ENCODE measurements around the gene PPP2R3C. TPM values are rescaled to one million over a fixed set of nuclear protein-coding genes. Genes with fewer than 3 reads are reported as not detected.

Gene PPP2R3C
- total RNA-seq, 4 donors from 2014 or later: 15.1 to 31.0 (median 24.9) TPM

DNA sequence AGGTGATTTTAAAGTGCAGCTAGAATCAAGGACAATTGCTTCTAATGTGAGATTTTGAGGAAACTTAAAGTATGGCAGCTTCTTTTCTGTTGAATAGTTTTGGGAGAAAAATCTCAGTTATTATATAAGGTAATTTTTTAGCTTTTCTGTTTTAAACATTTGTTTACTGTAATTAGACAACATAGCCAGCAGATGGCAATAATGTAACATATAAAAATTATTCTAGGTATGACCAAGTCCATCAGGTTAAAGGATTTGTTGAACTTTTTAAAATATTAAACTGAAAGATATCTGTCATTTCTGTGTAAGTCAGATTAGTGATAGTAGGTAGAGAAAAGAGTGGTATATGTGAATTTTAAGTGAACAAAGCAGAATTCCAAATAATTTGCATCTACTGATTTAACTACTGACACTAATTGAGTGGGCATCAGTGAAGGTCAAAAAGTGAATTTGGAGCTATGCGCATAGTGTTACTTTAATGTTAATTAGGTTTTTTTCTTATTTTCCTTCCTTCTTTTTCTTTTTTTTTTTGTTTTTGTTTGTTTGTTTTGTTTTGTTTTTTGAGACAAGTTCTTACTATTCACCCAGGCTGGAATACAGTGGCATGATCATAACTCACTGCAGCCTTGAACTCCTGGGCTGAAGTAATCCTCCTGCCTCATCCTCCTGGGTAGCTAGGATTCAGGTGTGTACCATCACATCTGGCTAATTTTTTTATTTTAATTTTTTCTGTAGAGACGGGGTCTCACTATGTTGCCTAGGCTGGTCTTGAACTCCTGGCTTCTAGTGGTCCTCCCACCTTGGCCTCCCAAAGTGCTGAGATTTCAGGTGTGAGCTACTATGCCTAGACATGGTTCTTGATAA is 19.2 kb upstream of the PPP2R3C start:
- intact Hi-C loops (cut with DNase I): loop anchor here (2.0 kb wide), 1 partner anchor 274 kb away; no protein-coding TSS in a partner anchor
- no peaks in the 10 kb centered on the region for H3K27me3 ChIP-seq
- H3K27ac ChIP-seq: no peak overlapping the region
- WGBS, 2 donors: 98 to 100% methylated on average over 2 of the region's 2 CpGs
- TF ChIP-seq, protein P1, sequence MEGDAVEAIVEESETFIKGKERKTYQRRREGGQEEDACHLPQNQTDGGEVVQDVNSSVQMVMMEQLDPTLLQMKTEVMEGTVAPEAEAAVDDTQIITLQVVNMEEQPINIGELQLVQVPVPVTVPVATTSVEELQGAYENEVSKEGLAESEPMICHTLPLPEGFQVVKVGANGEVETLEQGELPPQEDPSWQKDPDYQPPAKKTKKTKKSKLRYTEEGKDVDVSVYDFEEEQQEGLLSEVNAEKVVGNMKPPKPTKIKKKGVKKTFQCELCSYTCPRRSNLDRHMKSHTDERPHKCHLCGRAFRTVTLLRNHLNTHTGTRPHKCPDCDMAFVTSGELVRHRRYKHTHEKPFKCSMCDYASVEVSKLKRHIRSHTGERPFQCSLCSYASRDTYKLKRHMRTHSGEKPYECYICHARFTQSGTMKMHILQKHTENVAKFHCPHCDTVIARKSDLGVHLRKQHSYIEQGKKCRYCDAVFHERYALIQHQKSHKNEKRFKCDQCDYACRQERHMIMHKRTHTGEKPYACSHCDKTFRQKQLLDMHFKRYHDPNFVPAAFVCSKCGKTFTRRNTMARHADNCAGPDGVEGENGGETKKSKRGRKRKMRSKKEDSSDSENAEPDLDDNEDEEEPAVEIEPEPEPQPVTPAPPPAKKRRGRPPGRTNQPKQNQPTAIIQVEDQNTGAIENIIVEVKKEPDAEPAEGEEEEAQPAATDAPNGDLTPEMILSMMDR (IDR thresholded peaks at IDR 0.05): peak in 3 of 6 experiments; percentile 22 to 43 (median 26)
- no peak for TF ChIP-seq POLR2A (IDR thresholded peaks at IDR 0.05)
- no peaks in the 10 kb centered on the region for H3K4me1 ChIP-seq
- no peaks in the 10 kb centered on the region for H3K9me3 ChIP-seq
- H3K36me3 ChIP-seq: no peaks in the 10 kb centered on the region
- no peak overlapping the region for H3K4me3 ChIP-seq (replicated peaks in 1 of 3)
- no peak for DNase-seq

DNA sequence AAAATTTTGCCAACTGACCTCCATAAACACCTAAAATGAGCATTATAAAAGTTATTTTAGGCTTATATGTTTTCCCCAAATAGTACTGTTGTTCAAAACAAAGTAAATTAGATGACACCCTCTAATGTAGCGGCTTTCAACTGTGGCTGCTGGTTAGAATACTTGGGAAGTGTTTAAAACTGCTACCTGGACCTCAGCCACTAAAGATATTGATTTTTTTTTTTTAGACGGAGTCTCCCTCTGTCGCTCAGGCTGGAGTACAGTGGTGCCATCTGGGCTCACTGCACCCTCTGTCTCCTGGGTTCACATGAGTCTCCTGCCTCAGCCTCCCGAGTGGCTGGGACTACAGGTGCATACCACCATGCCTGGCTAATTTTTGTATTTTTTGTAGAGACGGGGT is 16.8 kb upstream of the PPP2R3C start:
- Histone ChIP-seq H3K4me3 (replicated peaks in 1 of 3) (no peak overlapping the region), H3K36me3 (no peaks in the 10 kb centered on the region), H3K27me3 (no peaks in the 10 kb centered on the region), H3K9me3 (no peaks in the 10 kb centered on the region), H3K27ac (no peak overlapping the region), H3K4me1 (no peaks in the 10 kb centered on the region)
- WGBS, 2 donors: 90 to 96% methylated on average over 4 to 5 of the region's 5 CpGs
- no peak for DNase-seq
- TF ChIP-seq, protein P1 (IDR thresholded peaks at IDR 0.05): no peak
- no peak for TF ChIP-seq POLR2A (IDR thresholded peaks at IDR 0.05)
- intact Hi-C loops (cut with DNase I): no loop called here

DNA sequence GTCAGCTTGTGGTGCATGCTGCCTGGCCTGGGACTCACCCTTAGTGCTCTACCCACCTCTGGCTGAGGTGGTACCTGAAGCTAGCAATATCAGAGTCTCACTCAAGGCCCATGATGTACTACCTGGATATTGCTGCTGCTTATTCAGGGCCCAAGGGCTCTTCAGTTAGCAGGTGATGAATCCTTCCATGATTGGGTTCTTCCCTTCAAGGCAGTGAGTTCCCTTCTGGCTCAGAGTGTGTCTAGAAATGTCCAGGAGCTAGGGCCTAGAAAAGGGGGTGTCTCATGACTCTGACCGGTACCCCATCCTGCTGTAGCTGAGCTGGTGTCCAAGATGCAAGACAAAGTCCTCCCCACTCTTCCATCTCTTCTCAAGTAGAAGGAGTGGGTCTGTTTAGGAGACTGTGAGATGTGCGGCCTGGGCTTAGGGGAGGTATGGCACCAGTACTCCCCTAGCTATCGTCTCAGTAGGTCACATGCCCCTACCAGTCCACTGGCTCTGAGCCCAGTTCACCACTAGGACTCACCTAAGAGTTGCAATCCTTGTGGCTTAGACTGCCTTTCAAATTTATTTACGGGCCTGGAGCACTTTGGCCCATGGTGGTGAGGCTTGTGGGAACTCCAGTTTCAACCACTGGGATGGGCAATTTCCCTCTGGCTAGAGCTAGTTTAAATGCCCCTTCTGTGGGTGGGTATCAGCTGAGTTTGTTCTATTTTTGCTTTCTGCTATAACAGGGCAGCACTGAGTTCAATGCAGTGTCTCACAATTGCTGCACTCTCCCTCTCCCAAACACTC is 12.7 kb upstream of the PPP2R3C start:
- Histone ChIP-seq H3K4me3 (replicated peaks in 1 of 3) (no peak overlapping the region), H3K4me1 (no peaks in the 10 kb centered on the region), H3K27me3 (no peaks in the 10 kb centered on the region), H3K27ac (no peak overlapping the region), H3K9me3 (no peaks in the 10 kb centered on the region), H3K36me3 (no peaks in the 10 kb centered on the region)
- intact Hi-C loops (cut with DNase I): no loop called here
- DNase-seq: peak in 1 of 2 donors; percentile 6
- 92 to 96% methylated on average over 3 to 4 of the region's 4 CpGs for WGBS, 2 donors
- TF ChIP-seq POLR2A (IDR thresholded peaks at IDR 0.05): no peak
- TF ChIP-seq, protein P1 (IDR thresholded peaks at IDR 0.05): no peak

DNA sequence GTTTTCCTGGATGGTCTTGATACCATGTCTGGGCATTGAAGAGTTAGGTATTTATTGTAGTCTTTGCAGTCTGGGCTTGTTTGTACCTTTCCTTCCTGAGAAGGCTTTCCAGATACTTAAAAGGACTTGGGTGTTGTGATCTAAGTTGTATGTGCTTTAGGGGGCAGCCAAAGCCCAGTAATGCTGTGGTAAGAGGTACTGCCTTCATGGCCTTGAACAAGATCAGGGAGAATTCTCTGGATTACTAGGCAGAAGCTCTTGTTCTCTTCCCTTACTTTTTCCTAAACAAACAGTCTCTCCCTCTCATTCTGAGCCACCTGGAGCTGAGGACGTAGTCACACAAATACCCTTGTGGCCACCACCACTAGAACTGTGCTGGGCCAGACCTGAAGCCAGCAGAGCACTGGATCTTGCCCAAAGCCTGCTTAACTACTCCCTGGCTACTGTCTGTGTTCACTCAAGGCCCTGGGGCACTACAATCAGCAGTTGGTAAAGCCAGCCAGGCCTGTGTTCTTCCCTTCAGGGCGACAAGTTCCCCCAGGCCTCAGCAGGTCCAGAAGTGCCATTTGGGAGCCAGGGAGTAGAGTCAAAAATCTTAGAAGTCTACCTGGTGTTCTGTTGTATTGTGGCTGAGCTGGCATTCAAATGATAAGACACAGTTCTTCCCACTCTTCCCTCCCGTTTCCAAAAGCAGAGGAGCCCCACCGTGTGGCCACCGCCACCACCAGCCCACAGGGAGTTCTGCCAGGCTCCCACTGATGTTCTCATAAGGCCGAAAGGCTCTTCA is 11.9 kb upstream of the PPP2R3C start:
- TF ChIP-seq, protein P1 (IDR thresholded peaks at IDR 0.05): no peak
- intact Hi-C loops (cut with DNase I): no loop called here
- Histone ChIP-seq H3K36me3 (no peaks in the 10 kb centered on the region), H3K27me3 (no peaks in the 10 kb centered on the region), H3K9me3 (no peaks in the 10 kb centered on the region), H3K4me1 (no peaks in the 10 kb centered on the region), H3K27ac (no peak overlapping the region), H3K4me3 (replicated peaks in 1 of 3) (no peak overlapping the region)
- WGBS, 2 donors: 76 to 77% methylated on average over 5 to 6 of the region's 6 CpGs
- no peak for DNase-seq
